ENCODE data around the gene GPBP1.
"Not testable (repeated sequence)": the region's sequence is repeated elsewhere in the genome, so short reads cannot be mapped to it uniquely, and the experiment has no call there.

The GPBP1 gene

DNA sequence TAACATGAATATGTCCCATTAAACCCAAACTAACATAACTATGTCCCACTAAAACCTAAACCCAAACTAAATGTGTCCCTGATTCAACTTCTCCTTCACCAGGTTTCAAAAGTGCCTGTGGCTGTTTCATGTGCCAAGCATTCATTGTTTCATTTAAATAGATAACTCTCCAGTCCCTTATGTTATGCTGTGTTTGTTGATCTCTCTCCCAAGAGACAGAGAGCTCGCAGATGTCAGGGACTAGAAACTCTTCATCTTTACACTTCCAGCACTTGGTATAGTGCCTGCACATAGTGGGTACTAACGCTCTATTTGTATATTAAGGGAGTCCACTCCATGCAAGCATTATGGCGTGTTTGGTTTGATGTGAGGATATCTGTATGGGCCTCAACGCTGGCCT lies 118.0 kb downstream of the GPBP1 start:
- no peak for DNase-seq

DNA sequence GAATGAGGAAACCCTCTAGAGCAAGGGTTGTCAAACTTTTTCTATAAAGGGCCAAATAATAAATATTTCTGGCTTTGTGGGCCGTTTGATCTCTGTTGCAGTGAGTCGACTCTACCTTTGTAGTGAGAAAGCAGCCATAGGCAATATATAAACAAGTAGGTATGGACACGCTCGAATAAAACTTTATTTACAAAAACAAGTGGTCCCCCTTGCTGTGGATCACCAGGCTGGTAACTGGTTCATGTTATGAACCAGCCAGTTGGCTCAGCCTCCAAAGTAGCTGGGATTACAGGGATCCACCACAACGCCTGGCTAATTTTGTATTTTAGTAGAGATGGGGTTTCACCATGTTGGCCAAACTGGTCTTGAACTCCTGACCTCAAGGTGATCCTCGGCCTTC lies 118.5 kb downstream of the GPBP1 start:
- DNase-seq, result no peak

DNA sequence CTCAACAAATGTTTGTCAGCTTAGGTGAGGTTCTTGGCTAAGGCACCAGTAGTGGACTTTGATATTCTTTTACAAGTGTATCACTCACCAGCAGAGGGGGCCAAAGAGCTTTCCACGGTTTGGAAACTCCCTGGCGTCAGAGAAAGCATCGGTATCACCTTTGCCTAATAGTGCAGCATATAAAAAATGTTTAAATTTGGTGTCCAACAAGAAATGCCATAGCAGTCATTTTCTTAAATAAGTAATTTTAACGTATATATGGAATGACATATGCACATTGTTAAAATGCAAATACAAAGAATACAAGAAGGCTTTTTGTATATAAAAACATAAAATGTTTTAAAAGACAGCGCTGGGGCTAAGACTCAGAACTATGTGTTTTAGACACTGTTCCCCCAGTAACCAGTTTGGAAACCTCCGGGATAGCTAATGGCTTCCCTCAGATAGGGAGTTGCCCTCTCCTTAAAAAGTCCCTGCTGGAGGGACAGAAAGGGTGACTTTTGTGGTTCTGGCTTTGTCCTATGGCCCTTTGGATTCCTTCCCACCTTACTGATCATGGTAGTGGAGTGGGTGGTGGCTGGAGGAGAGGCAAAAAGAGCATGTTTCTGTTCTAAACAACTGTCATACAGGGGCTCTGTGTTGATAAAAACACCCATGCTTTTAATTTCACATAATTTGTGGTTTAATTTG lies 124.6 kb downstream of the GPBP1 start:
- DNase-seq, result no peak

DNA sequence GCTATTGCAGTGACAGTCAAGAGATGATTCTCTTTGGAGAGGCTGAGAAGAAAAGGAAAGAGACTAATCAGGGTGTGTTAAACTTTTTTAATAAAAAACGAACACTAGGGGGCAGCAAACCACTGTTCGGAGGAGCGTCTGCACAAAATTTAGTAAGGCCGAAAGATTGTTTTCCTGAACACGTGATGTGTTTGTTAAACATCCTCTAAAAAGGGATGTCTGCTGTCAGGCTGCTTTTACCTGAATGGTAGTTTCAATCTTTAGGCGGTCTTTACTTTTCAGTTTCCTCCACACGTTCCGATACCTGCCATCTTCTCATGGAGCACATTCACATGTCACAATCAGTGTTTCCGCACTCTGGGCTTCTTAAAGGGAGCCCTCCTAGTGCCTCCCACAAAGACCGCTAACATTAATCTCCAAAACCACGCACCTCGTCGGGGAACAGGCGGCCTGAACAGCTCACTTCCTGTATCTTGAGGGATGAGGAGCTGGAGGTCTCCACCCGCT lies 125.2 kb downstream of the GPBP1 start:
- DNase-seq, result no peak

DNA sequence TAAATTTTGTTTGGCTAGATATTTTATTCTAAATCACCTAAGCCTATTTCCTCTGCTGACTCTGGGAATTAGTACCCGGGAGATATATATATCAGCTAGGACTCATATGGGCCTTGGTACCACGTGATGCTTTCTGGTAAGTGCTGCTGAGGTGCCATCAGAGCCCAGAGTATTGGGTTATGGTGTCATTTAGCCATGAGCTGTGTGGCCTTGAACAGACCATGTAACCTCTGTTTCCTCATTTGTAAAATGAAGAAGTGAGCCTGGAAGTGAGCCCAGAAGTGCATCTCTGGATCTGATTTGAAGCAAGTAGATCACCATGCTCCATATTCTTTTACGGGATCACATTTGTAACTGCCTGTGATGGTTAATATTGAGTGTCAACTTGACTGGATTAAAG lies 126.1 kb downstream of the GPBP1 start:
- DNase-seq, result no peak

DNA sequence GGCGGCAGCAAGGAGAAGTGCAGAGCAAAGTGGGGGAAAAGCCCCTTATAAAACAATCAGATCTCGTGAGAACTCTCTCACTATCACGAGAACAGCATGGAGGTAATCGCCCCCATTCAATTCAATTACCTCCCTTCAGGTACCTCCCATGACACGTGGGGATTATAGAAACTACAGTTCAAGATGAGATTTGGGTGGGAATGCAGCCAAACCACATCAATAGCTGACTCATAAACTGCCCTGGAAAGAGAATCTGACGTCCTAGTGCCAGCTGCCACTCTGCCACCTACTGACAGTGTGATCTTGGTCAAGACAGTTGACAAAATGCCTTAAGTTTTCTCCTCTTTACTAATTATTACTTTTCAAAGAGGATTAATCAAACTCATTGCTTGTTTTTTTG lies 128.3 kb downstream of the GPBP1 start:
- DNase-seq, result no peak

DNA sequence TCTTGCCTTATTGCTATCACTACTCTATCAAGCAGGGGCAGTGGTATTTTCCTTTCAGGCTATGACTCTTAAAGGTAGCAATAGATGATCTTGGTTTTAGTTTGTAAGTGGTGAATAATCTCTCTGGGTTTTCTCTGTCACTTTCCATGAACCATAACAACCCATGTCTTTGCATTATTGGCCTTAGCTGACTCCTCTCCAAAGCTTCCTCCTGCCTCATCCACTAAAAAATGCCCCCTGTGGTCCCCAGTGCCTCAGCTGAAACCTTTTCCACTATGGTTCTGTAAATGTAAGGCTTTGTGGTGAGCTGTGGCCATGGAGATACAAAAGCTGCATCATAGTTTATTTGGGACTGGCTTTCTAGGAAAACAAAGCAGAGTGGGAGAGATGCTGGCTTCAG lies 128.8 kb downstream of the GPBP1 start:
- no peak for DNase-seq

DNA sequence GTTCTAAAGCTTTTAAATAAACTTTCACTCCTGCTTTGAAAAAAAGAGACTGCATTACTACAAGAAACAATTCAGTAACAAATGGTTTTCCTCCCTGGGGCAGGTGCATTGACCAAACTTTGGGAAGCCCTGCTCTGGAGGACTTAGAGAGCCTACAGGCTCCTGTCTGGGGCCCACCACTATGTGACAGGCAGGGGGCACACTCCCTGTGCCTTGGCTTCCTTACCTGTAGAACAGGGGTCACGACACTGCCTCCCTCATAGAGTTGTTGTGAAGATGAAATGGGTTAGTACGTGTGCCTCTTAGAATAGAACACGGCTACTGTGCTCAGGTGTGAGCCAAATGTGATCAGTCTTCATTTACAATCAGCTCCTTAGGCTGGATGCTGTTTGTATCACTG lies 130.1 kb downstream of the GPBP1 start:
- DNase-seq, result no peak

DNA sequence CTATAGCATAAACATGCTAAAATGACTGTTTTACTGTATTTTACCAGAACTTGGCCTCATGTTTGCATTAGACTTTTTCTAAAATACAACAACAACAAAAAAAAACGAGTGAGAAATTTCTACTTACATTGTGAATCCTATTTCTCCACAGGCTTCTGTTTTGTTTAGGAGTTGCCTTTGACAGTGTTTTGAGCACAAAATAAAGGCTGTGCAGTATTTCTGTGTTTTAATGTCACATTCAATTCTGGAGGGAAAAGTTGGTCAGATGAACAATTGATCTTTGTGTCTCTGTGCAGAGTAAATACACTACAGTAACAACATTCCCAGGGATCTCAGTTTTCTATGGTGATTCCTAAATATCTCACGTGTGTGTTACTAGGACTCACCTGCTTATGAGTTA lies 131.1 kb downstream of the GPBP1 start:
- no peak for DNase-seq

DNA sequence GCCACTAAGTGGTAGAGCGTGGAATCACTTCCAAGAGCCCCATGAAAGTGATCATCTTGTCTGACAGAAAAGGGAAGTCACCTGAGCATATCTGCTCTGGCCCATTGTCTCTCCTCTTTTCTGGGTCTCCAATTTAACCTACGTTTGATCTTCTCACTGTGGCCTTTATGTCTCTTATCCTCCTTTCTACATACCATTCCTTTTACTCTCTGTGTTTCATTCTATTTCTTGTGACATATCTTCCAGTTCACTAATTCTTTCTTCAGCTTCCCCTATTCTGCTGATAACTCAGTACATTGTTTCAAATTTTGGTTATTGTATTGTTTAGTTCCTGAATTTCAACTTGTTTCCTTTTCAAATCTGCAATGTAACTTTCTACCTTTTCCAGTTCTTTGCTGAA lies 132.5 kb downstream of the GPBP1 start:
- no peak for DNase-seq

DNA sequence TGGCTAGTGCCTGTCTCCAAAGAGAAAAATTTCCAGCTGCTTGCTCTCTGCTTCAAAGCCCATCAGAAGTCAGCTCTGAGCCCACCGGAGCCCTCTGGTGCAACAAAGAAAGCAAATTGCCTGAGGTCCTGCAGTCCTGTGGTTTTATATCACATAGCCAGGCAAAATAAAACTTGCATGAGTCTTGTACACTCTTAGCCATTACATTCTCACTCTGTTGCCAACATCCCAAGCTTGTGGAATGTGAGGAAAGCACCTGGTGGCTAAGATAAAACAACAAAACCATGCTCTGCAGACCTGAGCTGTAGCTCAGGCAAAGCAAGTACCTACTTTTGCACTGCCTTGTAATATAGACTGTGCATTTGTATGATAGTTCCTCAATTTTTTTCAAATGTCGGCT lies 133.7 kb downstream of the GPBP1 start:
- DNase-seq, result no peak

DNA sequence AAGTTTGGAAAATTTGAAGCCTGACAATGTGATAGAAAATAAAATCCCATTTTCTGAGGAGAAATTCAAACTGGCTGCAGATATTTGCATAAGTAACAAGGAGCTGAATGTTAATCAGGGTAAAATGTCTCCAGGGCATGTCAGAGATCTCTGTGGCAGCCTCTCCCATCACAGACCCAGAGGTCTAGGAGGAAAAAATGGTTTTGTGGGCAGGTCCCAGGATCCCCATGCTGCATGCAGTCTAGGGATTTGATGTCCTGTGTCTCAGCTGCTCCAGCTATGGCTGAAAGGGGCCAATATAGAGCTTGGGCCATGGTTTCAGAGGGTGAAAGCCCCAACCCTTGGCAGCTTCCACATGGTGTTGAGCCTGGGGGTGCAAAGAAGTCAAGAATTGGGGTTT lies 135.2 kb downstream of the GPBP1 start:
- DNase-seq, result not testable (repeated sequence)

DNA sequence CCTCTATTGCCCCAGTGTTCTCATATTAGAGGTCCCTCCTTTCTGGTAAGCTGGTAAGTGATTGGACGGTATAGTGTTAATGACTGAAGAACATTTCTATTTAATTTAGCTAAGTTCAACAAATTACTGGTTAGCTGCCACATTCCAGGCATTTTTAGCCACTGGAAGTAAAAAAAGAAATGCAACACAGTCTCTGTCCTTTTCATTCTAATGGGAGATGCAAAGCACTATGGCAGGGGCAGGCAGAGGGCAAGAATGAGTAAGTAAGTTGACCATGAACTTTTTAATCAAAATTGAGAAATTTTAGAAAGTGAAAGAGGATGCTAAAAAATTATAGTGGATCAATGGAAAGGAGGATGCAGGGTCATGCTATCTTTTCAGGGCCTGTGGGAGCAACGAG lies 137.4 kb downstream of the GPBP1 start:
- no peak for DNase-seq

DNA sequence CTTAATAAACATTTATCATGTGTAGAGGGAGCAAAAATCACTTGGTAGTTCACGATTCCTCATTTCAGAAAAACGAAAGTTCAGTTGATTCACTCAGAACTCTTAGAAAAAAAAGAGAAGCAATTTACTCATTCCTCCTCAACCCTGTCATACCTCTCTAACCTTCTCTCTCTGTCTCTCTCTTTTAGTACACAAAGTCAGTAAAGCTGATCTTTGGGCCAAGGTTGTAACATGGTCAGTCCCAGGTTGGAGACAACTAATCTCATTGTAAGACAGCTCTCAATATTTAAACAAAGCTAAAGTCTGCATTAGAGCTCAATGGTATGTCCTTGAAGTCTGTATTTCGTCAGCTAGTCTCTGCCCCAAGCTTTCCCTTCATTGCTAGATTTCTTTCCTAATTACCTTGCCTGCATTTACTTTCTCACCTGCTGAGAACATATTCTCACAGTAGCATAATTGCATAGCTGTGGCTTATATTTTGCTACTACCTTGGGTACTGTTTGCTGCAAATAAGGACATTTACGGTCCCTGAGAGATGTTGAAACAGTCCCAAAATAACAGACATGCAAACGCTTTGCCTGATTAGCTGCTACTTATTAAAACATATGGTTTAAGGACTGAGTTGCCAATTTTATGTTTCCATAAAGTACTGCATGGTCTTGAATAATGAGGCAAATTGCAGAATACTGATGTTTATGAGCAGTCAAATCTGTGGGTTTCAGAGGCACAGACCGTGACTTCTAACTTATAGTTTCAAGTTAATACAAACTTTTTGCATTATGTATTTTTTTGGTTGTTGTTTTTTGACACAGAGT lies 138.3 kb downstream of the GPBP1 start:
- DNase-seq, result no peak

DNA sequence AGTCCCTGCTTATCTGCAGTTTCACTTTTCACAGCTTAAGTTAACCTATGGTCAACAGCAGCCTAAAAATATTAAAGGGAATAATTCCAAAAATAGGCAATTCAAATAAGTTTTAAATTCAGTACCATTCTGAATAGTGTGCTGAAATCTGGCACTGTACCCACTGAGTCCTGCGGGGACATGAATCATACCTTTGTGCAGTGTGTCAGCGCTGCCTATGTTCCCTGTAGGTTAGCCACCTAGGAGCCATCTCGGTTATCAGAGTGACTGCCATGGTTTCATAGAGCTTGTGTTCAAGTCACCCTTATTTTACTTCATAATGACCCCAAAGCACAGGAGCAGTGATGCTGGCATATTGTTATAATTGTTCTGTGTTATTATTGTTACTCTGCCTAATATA lies 139.9 kb downstream of the GPBP1 start:
- no peak for DNase-seq

Measured in activated gamma-delta T cell (primary cell).